Heart left ventricle (tissue), 13 donors: ENCODE measurements around the gene SCRN2.

Experiments used
- POLR2A ChIP-seq, 2 donors: fragments of 450-650 bp; IDR thresholded peaks; one replicate each; pipeline ENCODE4 v1.6.1; 2017; ENCODE audit warnings: antibody characterized with exemption in 2 of 2, mild to moderate bottlenecking in 2 of 2, moderate library complexity in 2 of 2
- TF ChIP-seq, protein P1 (sequence below), 12 donors: fragments of 200-600 bp; sonication (generic) in 4 of 12; IDR thresholded peaks; one replicate each; pipeline versions ENCODE4 v1.5.0 to v1.8.0; 2018 to 2022; ENCODE audit warnings: antibody characterized with exemption in 12 of 12, mild to moderate bottlenecking in 5 of 12
- donor health status: ischemic (EF 13 %, LVEDD 7.1; RV severe dilation, severe dysfunction).
- donor health status: DM: no; HTN: yes; CAD: no.
- donor health status: DM: no; HTN: no; CAD: no.
- donor health status: ischemic (EF 25% LVEDD 6.9; RV normal size, moderate dysfunction).
- donor health status: ischemic (EF 25% LVEDD 5.7; RV mildly dilated, moderate dysfunction).
- donor health status: ischemic (EF 35%, LVEDD 5.7; RV mildly dilated, moderate dysfunction).
- donor health status: nonischemic (EF 11% LVEDD 7.7; RV severe dilation, severe dysfunction).
- donor health status: DM: yes; HTN: yes; CAD: no.
- donor health status: PGD.
- donor health status: ischemic (EF 29% LVEDD 5.4; RV normal size, mild dysfunction).
- donor health status: nonischemic (EF 23%, LVEDD 6.1; RV moderate dilation, normal function).

DNA sequence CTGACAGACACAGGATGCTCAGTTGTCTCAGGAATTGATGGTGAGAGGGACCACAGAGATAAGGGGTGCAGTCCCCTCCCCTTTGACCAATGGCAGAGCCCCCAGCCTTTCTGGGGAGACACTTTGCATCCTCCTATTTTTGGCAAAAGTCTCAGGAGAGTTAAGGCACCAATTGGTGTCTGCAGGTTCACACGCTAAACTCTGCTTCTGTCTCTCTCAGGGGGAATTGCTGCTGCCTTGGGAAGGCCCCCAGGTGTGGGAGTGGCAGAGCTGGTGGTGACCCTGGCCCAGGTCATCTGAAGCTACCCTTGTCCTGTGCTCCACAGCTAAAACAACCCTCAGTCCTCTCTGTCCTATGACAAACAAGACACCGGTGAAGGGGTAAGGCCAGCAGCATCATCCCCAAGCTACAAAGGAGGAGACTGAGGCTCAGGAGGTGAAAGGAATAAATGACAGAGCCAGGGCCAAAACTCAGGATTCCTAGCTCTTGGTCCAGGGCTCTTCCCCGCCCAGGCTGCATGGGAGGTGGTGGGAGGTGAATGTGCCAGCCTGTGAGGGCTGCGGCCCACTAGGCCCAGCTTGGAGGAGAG, 39.8 kb downstream of the SCRN2 start:
- TF ChIP-seq, protein P1, sequence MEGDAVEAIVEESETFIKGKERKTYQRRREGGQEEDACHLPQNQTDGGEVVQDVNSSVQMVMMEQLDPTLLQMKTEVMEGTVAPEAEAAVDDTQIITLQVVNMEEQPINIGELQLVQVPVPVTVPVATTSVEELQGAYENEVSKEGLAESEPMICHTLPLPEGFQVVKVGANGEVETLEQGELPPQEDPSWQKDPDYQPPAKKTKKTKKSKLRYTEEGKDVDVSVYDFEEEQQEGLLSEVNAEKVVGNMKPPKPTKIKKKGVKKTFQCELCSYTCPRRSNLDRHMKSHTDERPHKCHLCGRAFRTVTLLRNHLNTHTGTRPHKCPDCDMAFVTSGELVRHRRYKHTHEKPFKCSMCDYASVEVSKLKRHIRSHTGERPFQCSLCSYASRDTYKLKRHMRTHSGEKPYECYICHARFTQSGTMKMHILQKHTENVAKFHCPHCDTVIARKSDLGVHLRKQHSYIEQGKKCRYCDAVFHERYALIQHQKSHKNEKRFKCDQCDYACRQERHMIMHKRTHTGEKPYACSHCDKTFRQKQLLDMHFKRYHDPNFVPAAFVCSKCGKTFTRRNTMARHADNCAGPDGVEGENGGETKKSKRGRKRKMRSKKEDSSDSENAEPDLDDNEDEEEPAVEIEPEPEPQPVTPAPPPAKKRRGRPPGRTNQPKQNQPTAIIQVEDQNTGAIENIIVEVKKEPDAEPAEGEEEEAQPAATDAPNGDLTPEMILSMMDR (IDR thresholded peaks at IDR 0.05) = no peak
- no peak for TF ChIP-seq POLR2A (IDR thresholded peaks at IDR 0.05)
